SK-N-SH treated with all-trans-retinoic acid at 6 μM for 48 hours (cell line): ENCODE results near the gene YAF2.
"Not testable (repeated sequence)": the region's sequence is repeated elsewhere in the genome, so short reads cannot be mapped to it uniquely, and the experiment has no call there.

Experiments used
- ATAC-seq: fragments of 200-7000 bp; cut with Tn5 transposase; 3 replicates; pipeline ENCODE4 v1.9.1; 2020; ENCODE audit warnings: mild to moderate bottlenecking, moderate library complexity
- ARNTL ChIP-seq: fragments of 450-650 bp; formaldehyde crosslinking; IDR thresholded peaks from 2 replicates; pipeline ENCODE4 v1.5.0; 2020; ENCODE audit warnings: low read depth, mild to moderate bottlenecking, moderate library complexity, borderline replicate concordance
- BACH2 ChIP-seq: fragments of 250-450 bp; sonication (Bioruptor Pico); IDR thresholded peaks from 2 replicates; pipeline ENCODE4 v1.9.0; 2021; ENCODE audit warnings: mild to moderate bottlenecking, borderline replicate concordance
- CSDC2 ChIP-seq: fragments of 250-450 bp; sonication (Bioruptor Pico); IDR thresholded peaks from 2 replicates; pipeline ENCODE4 v1.5.0; 2020; ENCODE audit warnings: mild to moderate bottlenecking, moderate library complexity
- ESRRG ChIP-seq: fragments of 250-450 bp; sonication (Bioruptor Pico); IDR thresholded peaks from 2 replicates; pipeline ENCODE4 v1.6.1; 2021; ENCODE audit warnings: mild to moderate bottlenecking
- ISL1 ChIP-seq: fragments of 250-450 bp; sonication (Bioruptor Pico); IDR thresholded peaks from 2 replicates; pipeline ENCODE4 v2.1.2; 2022; ENCODE audit warnings: mild to moderate bottlenecking, moderate library complexity
- PPARA ChIP-seq: fragments of 250-450 bp; sonication (Bioruptor Pico); IDR thresholded peaks from 2 replicates; pipeline ENCODE4 v1.5.0; 2020; ENCODE audit warnings: mild to moderate bottlenecking, borderline replicate concordance
- RARB ChIP-seq: fragments of 250-450 bp; sonication (Bioruptor Pico); IDR thresholded peaks from 2 replicates; pipeline ENCODE4 v1.8.0; 2021; ENCODE audit warnings: mild to moderate bottlenecking, moderate library complexity
- SNAI2 ChIP-seq: fragments of 250-450 bp; sonication (Bioruptor Pico); IDR thresholded peaks from 2 replicates; pipeline ENCODE4 v1.5.0; 2020; ENCODE audit warnings: mild to moderate bottlenecking, moderate library complexity
- TCF4 ChIP-seq: fragments of 250-450 bp; sonication (Bioruptor Pico); IDR thresholded peaks from 2 replicates; pipeline ENCODE4 v1.8.0; 2021; ENCODE audit warnings: mild to moderate bottlenecking, moderate library complexity, borderline replicate concordance
- TOX ChIP-seq: fragments of 250-450 bp; sonication (Bioruptor Pico); IDR thresholded peaks from 2 replicates; pipeline ENCODE4 v1.8.0; 2021; ENCODE audit warnings: mild to moderate bottlenecking, moderate library complexity, borderline replicate concordance
- ZC3H10 ChIP-seq: fragments of 250-450 bp; sonication (Bioruptor Pico); IDR thresholded peaks from 2 replicates; pipeline ENCODE4 v1.5.1; 2021; ENCODE audit warnings: mild to moderate bottlenecking, moderate library complexity
- ZFP3 ChIP-seq: fragments of 250-450 bp; sonication (Bioruptor Pico); IDR thresholded peaks from 2 replicates; pipeline ENCODE4 v1.5.0; 2020; ENCODE audit warnings: mild to moderate bottlenecking, moderate library complexity
- ZFP30 ChIP-seq: fragments of 450-650 bp; formaldehyde crosslinking; IDR thresholded peaks from 2 replicates; pipeline ENCODE4 v1.5.0; 2022; ENCODE audit warnings: mild to moderate bottlenecking, moderate library complexity
- ZNF8 ChIP-seq: fragments of 450-650 bp; formaldehyde crosslinking; IDR thresholded peaks from 2 replicates; pipeline ENCODE4 v1.5.0; 2020; ENCODE audit warnings: mild to moderate bottlenecking, moderate library complexity
- TF ChIP-seq, protein P1 (sequence below): fragments of 250-450 bp; sonication (Bioruptor Pico); IDR thresholded peaks from 2 replicates; pipeline ENCODE4 v1.5.1; 2021; ENCODE audit warnings: mild to moderate bottlenecking, moderate library complexity
- TF ChIP-seq, protein P2 (sequence below): fragments of 250-450 bp; sonication (Bioruptor Pico); IDR thresholded peaks from 2 replicates; pipeline ENCODE4 v1.5.0; 2020; ENCODE audit warnings: mild to moderate bottlenecking, moderate library complexity
- TF ChIP-seq, protein P3 (sequence below): fragments of 250-450 bp; sonication (Bioruptor Pico); IDR thresholded peaks from 2 replicates; pipeline ENCODE4 v1.8.0; 2020; ENCODE audit warnings: mild to moderate bottlenecking, moderate library complexity, borderline replicate concordance
- TF ChIP-seq, protein P4 (sequence below): fragments of 250-450 bp; sonication (Bioruptor Pico); IDR thresholded peaks from 2 replicates; pipeline ENCODE4 v1.5.1; 2020; ENCODE audit warnings: low read depth, mild to moderate bottlenecking, moderate library complexity
- TF ChIP-seq, protein P5 (sequence below): fragments of 250-450 bp; sonication (Bioruptor Pico); IDR thresholded peaks from 2 replicates; pipeline ENCODE4 v1.8.0; 2021; ENCODE audit warnings: low read depth, mild to moderate bottlenecking, moderate library complexity, borderline replicate concordance

Gene YAF2

DNA sequence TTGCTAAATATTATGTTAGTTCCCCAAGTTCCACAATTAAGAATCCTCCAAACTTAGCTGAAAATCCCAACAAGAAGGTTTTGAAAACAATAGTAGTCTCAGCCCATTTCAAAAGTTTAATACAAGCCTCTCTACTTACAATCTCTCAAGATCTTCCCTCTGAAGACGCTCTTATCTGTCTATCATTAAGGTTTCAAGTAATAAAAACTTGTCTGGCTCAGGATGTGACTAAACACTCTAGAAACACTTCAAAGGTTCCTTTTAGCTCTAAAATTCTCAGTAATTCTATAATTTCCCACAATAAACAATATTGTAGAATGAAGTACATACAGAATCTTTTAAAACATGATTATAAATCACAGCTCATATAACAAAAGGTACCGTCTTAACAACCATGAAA is 16.3 kb downstream of the YAF2 start:
- ATAC-seq = no peak

DNA sequence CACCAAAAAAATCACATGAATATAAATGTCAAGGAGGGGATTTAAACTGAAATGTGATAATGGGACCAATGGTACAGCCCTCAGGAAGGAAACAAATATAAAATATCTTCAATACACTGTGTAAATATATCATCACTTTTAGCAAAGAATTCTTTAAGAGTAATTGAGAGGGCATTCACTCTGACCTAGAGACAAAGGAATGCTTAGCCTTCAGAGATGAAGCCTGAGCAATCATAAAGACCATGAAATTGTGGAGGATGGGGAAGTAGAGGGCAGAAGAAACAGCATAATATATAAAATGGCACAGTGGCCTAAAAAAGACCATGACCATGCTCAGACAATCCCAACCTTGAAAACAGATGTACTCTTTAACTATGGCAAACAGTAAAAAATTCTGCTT is 20.4 kb downstream of the YAF2 start:
- TF ChIP-seq TOX = no peak
- TF ChIP-seq, protein P1, sequence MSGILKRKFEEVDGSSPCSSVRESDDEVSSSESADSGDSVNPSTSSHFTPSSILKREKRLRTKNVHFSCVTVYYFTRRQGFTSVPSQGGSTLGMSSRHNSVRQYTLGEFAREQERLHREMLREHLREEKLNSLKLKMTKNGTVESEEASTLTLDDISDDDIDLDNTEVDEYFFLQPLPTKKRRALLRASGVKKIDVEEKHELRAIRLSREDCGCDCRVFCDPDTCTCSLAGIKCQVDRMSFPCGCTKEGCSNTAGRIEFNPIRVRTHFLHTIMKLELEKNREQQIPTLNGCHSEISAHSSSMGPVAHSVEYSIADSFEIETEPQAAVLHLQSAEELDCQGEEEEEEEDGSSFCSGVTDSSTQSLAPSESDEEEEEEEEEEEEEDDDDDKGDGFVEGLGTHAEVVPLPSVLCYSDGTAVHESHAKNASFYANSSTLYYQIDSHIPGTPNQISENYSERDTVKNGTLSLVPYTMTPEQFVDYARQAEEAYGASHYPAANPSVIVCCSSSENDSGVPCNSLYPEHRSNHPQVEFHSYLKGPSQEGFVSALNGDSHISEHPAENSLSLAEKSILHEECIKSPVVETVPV = no peak
- peak; percentile 88 for ATAC-seq

More for the DNA sequence above, 16.3 kb downstream of the YAF2 start:
- TF ChIP-seq ZC3H10 (CRISPR knock-in tag) (no peak), ZNF8 (no peak), ARNTL (CRISPR knock-in tag) (no peak), ESRRG (no peak)
- TF ChIP-seq, all 23 proteins: peak for 0

DNA sequence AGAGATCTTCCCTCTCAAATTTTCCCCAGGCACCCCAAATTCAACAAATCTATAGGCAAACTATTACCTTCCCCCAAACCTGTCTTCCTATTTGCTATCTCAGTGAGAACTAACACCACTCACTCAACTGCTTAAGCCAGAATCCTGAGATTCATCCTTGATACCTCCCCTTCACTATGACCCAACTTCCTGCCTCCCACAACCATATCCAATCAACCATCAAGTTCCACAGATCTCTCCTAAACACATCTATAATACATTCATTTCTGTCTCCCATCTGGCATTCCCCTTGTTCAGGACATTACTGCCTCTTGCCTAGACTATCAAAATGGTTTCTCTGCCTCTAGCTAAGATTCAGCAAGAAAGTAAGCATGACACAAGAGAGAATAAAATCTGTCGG is 21.3 kb downstream of the YAF2 start:
- TF ChIP-seq ESRRG = no peak
- TF ChIP-seq, protein P2, sequence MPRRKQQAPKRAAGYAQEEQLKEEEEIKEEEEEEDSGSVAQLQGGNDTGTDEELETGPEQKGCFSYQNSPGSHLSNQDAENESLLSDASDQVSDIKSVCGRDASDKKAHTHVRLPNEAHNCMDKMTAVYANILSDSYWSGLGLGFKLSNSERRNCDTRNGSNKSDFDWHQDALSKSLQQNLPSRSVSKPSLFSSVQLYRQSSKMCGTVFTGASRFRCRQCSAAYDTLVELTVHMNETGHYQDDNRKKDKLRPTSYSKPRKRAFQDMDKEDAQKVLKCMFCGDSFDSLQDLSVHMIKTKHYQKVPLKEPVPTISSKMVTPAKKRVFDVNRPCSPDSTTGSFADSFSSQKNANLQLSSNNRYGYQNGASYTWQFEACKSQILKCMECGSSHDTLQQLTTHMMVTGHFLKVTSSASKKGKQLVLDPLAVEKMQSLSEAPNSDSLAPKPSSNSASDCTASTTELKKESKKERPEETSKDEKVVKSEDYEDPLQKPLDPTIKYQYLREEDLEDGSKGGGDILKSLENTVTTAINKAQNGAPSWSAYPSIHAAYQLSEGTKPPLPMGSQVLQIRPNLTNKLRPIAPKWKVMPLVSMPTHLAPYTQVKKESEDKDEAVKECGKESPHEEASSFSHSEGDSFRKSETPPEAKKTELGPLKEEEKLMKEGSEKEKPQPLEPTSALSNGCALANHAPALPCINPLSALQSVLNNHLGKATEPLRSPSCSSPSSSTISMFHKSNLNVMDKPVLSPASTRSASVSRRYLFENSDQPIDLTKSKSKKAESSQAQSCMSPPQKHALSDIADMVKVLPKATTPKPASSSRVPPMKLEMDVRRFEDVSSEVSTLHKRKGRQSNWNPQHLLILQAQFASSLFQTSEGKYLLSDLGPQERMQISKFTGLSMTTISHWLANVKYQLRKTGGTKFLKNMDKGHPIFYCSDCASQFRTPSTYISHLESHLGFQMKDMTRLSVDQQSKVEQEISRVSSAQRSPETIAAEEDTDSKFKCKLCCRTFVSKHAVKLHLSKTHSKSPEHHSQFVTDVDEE (CRISPR knock-in tag) = no peak
- no peak for TF ChIP-seq ISL1 (CRISPR knock-in tag)
- TF ChIP-seq, protein P3, sequence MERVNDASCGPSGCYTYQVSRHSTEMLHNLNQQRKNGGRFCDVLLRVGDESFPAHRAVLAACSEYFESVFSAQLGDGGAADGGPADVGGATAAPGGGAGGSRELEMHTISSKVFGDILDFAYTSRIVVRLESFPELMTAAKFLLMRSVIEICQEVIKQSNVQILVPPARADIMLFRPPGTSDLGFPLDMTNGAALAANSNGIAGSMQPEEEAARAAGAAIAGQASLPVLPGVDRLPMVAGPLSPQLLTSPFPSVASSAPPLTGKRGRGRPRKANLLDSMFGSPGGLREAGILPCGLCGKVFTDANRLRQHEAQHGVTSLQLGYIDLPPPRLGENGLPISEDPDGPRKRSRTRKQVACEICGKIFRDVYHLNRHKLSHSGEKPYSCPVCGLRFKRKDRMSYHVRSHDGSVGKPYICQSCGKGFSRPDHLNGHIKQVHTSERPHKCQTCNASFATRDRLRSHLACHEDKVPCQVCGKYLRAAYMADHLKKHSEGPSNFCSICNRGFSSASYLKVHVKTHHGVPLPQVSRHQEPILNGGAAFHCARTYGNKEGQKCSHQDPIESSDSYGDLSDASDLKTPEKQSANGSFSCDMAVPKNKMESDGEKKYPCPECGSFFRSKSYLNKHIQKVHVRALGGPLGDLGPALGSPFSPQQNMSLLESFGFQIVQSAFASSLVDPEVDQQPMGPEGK = no peak
- no peak for TF ChIP-seq RARB (CRISPR knock-in tag)
- no peak for TF ChIP-seq CSDC2
- TF ChIP-seq ZFP3 (CRISPR knock-in tag) = no peak
- no peak for TF ChIP-seq PPARA (CRISPR knock-in tag)
- no peak for TF ChIP-seq TCF4 (CRISPR knock-in tag)
- TF ChIP-seq, protein P1 = no peak
- TF ChIP-seq, protein P4, sequence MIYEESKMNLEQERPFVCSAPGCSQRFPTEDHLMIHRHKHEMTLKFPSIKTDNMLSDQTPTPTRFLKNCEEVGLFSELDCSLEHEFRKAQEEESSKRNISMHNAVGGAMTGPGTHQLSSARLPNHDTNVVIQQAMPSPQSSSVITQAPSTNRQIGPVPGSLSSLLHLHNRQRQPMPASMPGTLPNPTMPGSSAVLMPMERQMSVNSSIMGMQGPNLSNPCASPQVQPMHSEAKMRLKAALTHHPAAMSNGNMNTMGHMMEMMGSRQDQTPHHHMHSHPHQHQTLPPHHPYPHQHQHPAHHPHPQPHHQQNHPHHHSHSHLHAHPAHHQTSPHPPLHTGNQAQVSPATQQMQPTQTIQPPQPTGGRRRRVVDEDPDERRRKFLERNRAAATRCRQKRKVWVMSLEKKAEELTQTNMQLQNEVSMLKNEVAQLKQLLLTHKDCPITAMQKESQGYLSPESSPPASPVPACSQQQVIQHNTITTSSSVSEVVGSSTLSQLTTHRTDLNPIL (CRISPR knock-in tag) = no peak
- TF ChIP-seq TOX = no peak
- TF ChIP-seq ZFP30 = no peak
- no peak for ATAC-seq

DNA sequence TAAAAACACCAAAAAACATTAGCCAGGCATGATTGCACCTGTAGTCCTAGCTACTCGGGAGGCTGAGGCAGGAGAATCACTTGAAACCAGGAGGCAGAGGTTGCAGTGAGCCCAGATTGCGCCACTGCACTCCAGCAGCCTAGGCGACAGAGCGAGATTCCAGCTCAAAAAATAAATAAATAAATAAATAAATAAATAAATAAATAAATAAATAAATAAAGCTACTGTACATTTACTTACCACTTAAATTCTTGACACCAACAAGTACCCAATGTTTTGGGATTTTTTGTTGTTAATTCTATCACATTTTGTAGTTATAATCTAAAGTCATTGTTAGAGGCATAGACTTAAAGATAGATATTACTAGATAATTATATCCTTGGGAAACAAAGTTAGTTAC is 22.3 kb downstream of the YAF2 start:
- not testable (repeated sequence) for ATAC-seq

DNA sequence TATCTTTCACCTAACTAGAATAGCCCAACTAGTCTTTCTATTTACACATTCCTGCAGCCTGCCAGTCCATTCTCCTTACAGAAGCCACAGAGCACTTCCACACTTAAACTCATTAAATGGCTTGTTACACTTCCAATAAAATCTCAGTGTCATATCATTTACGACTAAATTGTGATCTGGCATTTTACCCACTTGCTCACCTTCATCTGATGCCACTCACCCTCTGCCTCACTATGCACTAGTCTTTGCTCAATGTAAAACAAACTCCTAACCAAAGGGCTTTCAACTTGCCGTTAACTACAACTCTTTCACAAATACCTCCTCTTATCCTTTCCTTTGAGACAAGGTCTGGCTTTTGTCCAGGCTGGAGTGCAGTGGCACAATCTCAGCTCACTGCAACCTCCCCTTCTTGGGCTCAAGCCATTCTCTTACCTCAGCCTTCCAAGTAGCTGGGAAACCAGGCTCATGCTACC is 24.1 kb downstream of the YAF2 start:
- ATAC-seq = no peak
- TF ChIP-seq, protein P5, sequence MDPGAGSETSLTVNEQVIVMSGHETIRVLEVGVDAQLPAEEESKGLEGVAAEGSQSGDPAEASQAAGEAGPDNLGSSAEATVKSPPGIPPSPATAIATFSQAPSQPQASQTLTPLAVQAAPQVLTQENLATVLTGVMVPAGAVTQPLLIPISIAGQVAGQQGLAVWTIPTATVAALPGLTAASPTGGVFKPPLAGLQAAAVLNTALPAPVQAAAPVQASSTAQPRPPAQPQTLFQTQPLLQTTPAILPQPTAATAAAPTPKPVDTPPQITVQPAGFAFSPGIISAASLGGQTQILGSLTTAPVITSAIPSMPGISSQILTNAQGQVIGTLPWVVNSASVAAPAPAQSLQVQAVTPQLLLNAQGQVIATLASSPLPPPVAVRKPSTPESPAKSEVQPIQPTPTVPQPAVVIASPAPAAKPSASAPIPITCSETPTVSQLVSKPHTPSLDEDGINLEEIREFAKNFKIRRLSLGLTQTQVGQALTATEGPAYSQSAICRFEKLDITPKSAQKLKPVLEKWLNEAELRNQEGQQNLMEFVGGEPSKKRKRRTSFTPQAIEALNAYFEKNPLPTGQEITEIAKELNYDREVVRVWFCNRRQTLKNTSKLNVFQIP (CRISPR knock-in tag) = no peak
- no peak for TF ChIP-seq PPARA (CRISPR knock-in tag)
- TF ChIP-seq, protein P1 = no peak
- no peak for TF ChIP-seq BACH2 (CRISPR knock-in tag)
- no peak for TF ChIP-seq CSDC2
- no peak for TF ChIP-seq ESRRG
- TF ChIP-seq ARNTL (CRISPR knock-in tag) = no peak
- TF ChIP-seq ZFP30 = no peak
- no peak for TF ChIP-seq ISL1 (CRISPR knock-in tag)
- TF ChIP-seq SNAI2 (CRISPR knock-in tag) = no peak
- TF ChIP-seq, protein P2 (CRISPR knock-in tag) = no peak
